ENCODE results near the gene CRAT.
A peak's percentile ranks its signal among the peaks of the same experiment; 100 is the strongest.

The CRAT gene

GRCh38 chr9:129074106-129074505 is 36.5 kb downstream of the CRAT start:
- in situ Hi-C loops (cut with MboI; ENCODE audit: low pct_unique_long_range_greater_than_20kb, low sequenced_read_pairs), result no loop called here
- DNase-seq, result no peak

- in situ Hi-C loops (cut with MboI; ENCODE audit: low pct_unique_long_range_greater_than_20kb, low sequenced_read_pairs), result no loop called here
- DNase-seq, result no peak
Measured at GRCh38 chr9:129073404-129073803, 37.2 kb downstream of the CRAT start.

GRCh38 chr9:129072171-129072570 is 38.4 kb downstream of the CRAT start:
- DNase-seq, result no peak

GRCh38 chr9:129071526-129072126 is 39.0 kb downstream of the CRAT start:
- DNase-seq, result no peak
- in situ Hi-C loops (cut with MboI; ENCODE audit: low pct_unique_long_range_greater_than_20kb, low sequenced_read_pairs), result no loop called here

More at GRCh38 chr9:129072171-129072570, 38.4 kb downstream of the CRAT start:
- in situ Hi-C loops (cut with MboI; ENCODE audit: low pct_unique_long_range_greater_than_20kb, low sequenced_read_pairs), result no loop called here

GRCh38 chr9:129070696-129071525 is 39.7 kb downstream of the CRAT start:
- no peak for DNase-seq
- in situ Hi-C loops (cut with MboI; ENCODE audit: low pct_unique_long_range_greater_than_20kb, low sequenced_read_pairs), result no loop called here

- no peak for DNase-seq
- in situ Hi-C loops (cut with MboI; ENCODE audit: low pct_unique_long_range_greater_than_20kb, low sequenced_read_pairs), result no loop called here
Measured at GRCh38 chr9:129069862-129070641, 40.5 kb downstream of the CRAT start.

GRCh38 chr9:129068990-129069861 is 41.4 kb downstream of the CRAT start:
- in situ Hi-C loops (cut with MboI; ENCODE audit: low pct_unique_long_range_greater_than_20kb, low sequenced_read_pairs), result no loop called here

GRCh38 chr9:129068110-129068509 is 42.5 kb downstream of the CRAT start:
- in situ Hi-C loops (cut with MboI; ENCODE audit: low pct_unique_long_range_greater_than_20kb, low sequenced_read_pairs), result no loop called here
- DNase-seq, result no peak

More at GRCh38 chr9:129068990-129069861, 41.4 kb downstream of the CRAT start:
- DNase-seq, result peak; percentile 91

- DNase-seq, result no peak
- in situ Hi-C loops (cut with MboI; ENCODE audit: low pct_unique_long_range_greater_than_20kb, low sequenced_read_pairs), result no loop called here
Measured at GRCh38 chr9:129064499-129064908, 46.1 kb downstream of the CRAT start.

- in situ Hi-C loops (cut with MboI; ENCODE audit: low pct_unique_long_range_greater_than_20kb, low sequenced_read_pairs), result no loop called here
- no peak for DNase-seq
Measured at GRCh38 chr9:129063061-129063460, 47.5 kb downstream of the CRAT start.

- in situ Hi-C loops (cut with MboI; ENCODE audit: low pct_unique_long_range_greater_than_20kb, low sequenced_read_pairs), result no loop called here
- DNase-seq, result no peak
Measured at GRCh38 chr9:129060991-129061390, 49.6 kb downstream of the CRAT start.

GRCh38 chr9:129059796-129060785 is 50.5 kb downstream of the CRAT start:
- in situ Hi-C loops (cut with MboI; ENCODE audit: low pct_unique_long_range_greater_than_20kb, low sequenced_read_pairs), result no loop called here
- no peak for DNase-seq

GRCh38 chr9:129058965-129059795 is 51.4 kb downstream of the CRAT start:
- in situ Hi-C loops (cut with MboI; ENCODE audit: low pct_unique_long_range_greater_than_20kb, low sequenced_read_pairs), result no loop called here
- no peak for DNase-seq

- in situ Hi-C loops (cut with MboI; ENCODE audit: low pct_unique_long_range_greater_than_20kb, low sequenced_read_pairs), result no loop called here
- DNase-seq, result no peak
Measured at GRCh38 chr9:129054163-129054851, 56.3 kb downstream of the CRAT start.

- in situ Hi-C loops (cut with MboI; ENCODE audit: low pct_unique_long_range_greater_than_20kb, low sequenced_read_pairs), result no loop called here
- DNase-seq, result no peak
Measured at GRCh38 chr9:129053020-129053419, 57.6 kb downstream of the CRAT start.

- in situ Hi-C loops (cut with MboI; ENCODE audit: low pct_unique_long_range_greater_than_20kb, low sequenced_read_pairs), result no loop called here
- no peak for DNase-seq
Measured at GRCh38 chr9:129052592-129052991, 58.0 kb downstream of the CRAT start.
